Vagina (tissue), 2 donors: ENCODE data around the gene NHERF1.

Experiments
- POLR2A ChIP-seq, 2 donors: fragments of 450-650 bp; IDR thresholded peaks; one replicate each; pipeline ENCODE4 v1.6.1; 2017; ENCODE audit warnings: antibody characterized with exemption in 2 of 2, mild to moderate bottlenecking in 2 of 2, moderate library complexity in 2 of 2
- POLR2AphosphoS5 ChIP-seq, 2 donors: sonication (generic); formaldehyde crosslinking; IDR thresholded peaks; one replicate each; pipeline ENCODE4 v1.9.0; 2017; ENCODE audit warnings: antibody characterized with exemption in 2 of 2, mild to moderate bottlenecking in 2 of 2, low read depth in 1 of 2; ENCODE audit not compliant: insufficient read depth in 1 of 2
- TF ChIP-seq, protein P1 (sequence below), 3 experiments: fragments of 450-650 bp in 2 of 3; fragments of 200-600 bp in 1 of 3; sonication (generic) in 1 of 3; IDR thresholded peaks; one replicate each; pipeline ENCODE4 v1.5.1; 2017 to 2019; ENCODE audit warnings: antibody characterized with exemption in 3 of 3, mild to moderate bottlenecking in 2 of 3, moderate library complexity in 2 of 3

DNA sequence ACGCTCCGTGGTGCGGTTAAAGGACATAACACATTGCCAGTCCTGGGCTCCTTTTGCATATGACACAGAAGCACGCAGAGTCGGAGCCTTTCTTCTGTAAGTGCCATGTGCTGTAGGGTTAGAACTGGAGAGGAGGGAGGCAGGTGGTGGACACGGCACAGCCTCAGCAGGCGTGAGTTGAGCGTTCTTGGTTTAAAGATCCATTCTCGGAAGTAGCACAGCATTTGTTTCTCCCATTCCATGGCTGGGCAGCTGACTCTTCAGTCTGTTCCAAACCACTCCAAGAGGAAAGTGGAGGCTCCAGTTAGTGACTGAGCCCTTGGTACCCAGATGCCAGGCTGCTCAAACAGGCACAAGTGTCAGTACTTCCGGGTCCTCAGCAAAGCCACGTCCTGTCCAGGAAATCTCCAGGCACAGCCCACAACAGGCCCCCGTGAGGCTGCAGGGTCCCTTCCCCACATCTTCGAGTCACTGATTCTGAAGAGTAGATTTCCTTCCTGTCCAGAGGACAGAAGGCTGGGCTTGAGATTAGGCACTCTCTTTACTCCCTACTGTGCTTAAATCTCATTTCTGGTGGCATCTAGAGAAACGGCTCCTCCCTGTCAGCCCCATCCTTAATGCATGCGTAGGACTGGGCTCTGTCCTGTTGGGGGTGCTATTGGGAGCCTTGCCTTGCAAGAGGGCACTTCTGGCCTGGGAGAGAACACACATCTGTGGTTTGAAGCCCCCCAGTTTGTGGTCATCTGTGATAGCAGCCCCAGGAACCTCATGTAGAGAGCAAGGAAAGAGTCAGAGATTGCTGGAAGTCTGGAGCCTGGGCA, 67.3 kb downstream of the NHERF1 start:
- TF ChIP-seq, protein P1, sequence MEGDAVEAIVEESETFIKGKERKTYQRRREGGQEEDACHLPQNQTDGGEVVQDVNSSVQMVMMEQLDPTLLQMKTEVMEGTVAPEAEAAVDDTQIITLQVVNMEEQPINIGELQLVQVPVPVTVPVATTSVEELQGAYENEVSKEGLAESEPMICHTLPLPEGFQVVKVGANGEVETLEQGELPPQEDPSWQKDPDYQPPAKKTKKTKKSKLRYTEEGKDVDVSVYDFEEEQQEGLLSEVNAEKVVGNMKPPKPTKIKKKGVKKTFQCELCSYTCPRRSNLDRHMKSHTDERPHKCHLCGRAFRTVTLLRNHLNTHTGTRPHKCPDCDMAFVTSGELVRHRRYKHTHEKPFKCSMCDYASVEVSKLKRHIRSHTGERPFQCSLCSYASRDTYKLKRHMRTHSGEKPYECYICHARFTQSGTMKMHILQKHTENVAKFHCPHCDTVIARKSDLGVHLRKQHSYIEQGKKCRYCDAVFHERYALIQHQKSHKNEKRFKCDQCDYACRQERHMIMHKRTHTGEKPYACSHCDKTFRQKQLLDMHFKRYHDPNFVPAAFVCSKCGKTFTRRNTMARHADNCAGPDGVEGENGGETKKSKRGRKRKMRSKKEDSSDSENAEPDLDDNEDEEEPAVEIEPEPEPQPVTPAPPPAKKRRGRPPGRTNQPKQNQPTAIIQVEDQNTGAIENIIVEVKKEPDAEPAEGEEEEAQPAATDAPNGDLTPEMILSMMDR (IDR thresholded peaks at IDR 0.05) = no peak
- no peak for TF ChIP-seq POLR2A (IDR thresholded peaks at IDR 0.05)
- no peak for TF ChIP-seq POLR2AphosphoS5 (IDR thresholded peaks at IDR 0.05; ENCODE audit: insufficient read depth in 1 of 2, low read depth in 1 of 2)
